ENCODE data around the gene ARHGAP27.
A peak's percentile ranks its signal among the peaks of the same experiment; 100 is the strongest.
"Not testable (repeated sequence)": the region's sequence is repeated elsewhere in the genome, so short reads cannot be mapped to it uniquely, and the experiment has no call there.

Gene ARHGAP27

GRCh38 chr17:45445901-45446743 is 13.5 kb upstream of the ARHGAP27 start:
- not testable (repeated sequence) for DNase-seq

GRCh38 chr17:45444856-45445820 is 12.5 kb upstream of the ARHGAP27 start:
- not testable (repeated sequence) for DNase-seq

- not testable (repeated sequence) for DNase-seq
These were observed 11.6 kb upstream of the ARHGAP27 start for GRCh38 chr17:45444301-45444700.

GRCh38 chr17:45443371-45444260 is 10.9 kb upstream of the ARHGAP27 start:
- DNase-seq = not testable (repeated sequence)

GRCh38 chr17:45441526-45442310 is 9.0 kb upstream of the ARHGAP27 start:
- DNase-seq = no peak

- not testable (repeated sequence) for DNase-seq
These were observed 8.3 kb upstream of the ARHGAP27 start for GRCh38 chr17:45440839-45441515.

- no peak for DNase-seq
These were observed 7.6 kb upstream of the ARHGAP27 start for GRCh38 chr17:45440161-45440778.

- DNase-seq = no peak
These were observed 6.4 kb upstream of the ARHGAP27 start for GRCh38 chr17:45438931-45439610.

- DNase-seq = no peak
These were observed 5.0 kb upstream of the ARHGAP27 start for GRCh38 chr17:45437465-45438283.

- no peak for DNase-seq
These were observed 4.2 kb upstream of the ARHGAP27 start for GRCh38 chr17:45436625-45437464.

- no peak for DNase-seq
These were observed 3.5 kb upstream of the ARHGAP27 start for GRCh38 chr17:45436161-45436560.

GRCh38 chr17:45435481-45435880 is 2.8 kb upstream of the ARHGAP27 start:
- no peak for DNase-seq

- no peak for DNase-seq
These were observed 477 bp upstream of the ARHGAP27 start for GRCh38 chr17:45433159-45433535.

GRCh38 chr17:45431531-45432404 is 902 bp downstream of the ARHGAP27 start:
- DNase-seq = peak; percentile 61 to 69

- DNase-seq = no peak
These were observed 1.7 kb downstream of the ARHGAP27 start for GRCh38 chr17:45430738-45431530.
